Activated CD8-positive, alpha-beta T cell treated with anti-CD3 and anti-CD28 coated beads for 36 hours (primary cell): Measurements from ENCODE around the gene RAD51B. TPM values are rescaled to one million over a fixed set of nuclear protein-coding genes. Genes with fewer than 3 reads are reported as not detected.

Experiments used
- ATAC-seq: fragments of 200-7000 bp; cut with Tn5 transposase; one replicate; pipeline ENCODE4 v1.10.0; 2021; ENCODE audit warnings: mild to moderate bottlenecking, moderate library complexity
- CTCF ChIA-PET: fragments of 350-600 bp; sonication (Branson Sonifier 250); formaldehyde crosslinking; loops from one replicate; lab custom pipeline; 2021; ENCODE audit warnings: antibody characterized with exemption; lab: Charles Lee
- POLR2A ChIA-PET: fragments of 350-600 bp; sonication (Branson Sonifier 250); formaldehyde crosslinking; loops from one replicate; lab custom pipeline; 2021; ENCODE audit warnings: antibody characterized with exemption; lab: Charles Lee
- DNase-seq: peaks from one replicate; pipeline ENCODE4 v3.0.0-alpha.2; 2020
- H3K27ac Mint-ChIP-seq: one replicate; pipeline ENCODE4 v1.8.0; 2021; ENCODE audit warnings: mild to moderate bottlenecking, mixed read lengths
- H3K27me3 Mint-ChIP-seq: one replicate; pipeline ENCODE4 v1.8.0; 2021; ENCODE audit warnings: mixed read lengths
- H3K36me3 Mint-ChIP-seq: one replicate; pipeline ENCODE4 v1.8.0; 2021; ENCODE audit warnings: low read depth, mixed read lengths
- H3K4me1 Mint-ChIP-seq: one replicate; pipeline ENCODE4 v1.8.0; 2021; ENCODE audit warnings: low read depth, mixed read lengths
- H3K4me3 Mint-ChIP-seq: one replicate; pipeline ENCODE4 v1.8.0; 2021; ENCODE audit warnings: mild to moderate bottlenecking, moderate library complexity, mixed read lengths
- H3K9me3 Mint-ChIP-seq: one replicate; pipeline ENCODE4 v1.8.0; 2021; ENCODE audit warnings: mixed read lengths
- CTCF ChIP-seq: fragments of 200-600 bp; IDR thresholded peaks from one replicate; pipeline ENCODE4 v1.8.0; 2022; ENCODE audit warnings: antibody characterized with exemption, mild to moderate bottlenecking
- intact Hi-C: fragments of 100-400 bp; cut with micrococcal nuclease; formaldehyde crosslinking; loops from one replicate; pipeline ENCODE4 v1.10.0; 2022
- total RNA-seq, 2 experiments: library from RNA; stranded (reverse); gene quantifications; one replicate each; pipeline ENCODE4 v1.2.3, GENCODE V29; 2021

RAD51B gene
- total RNA-seq, 2 experiments from 2014 or later = 38.2 to 40.6 TPM

GRCh38 chr14:68236582-68237458 lies 417.2 kb downstream of the RAD51B start:
- CTCF ChIA-PET = interaction anchor here (0.8 kb wide), 1 partner anchor 580 kb away, joined by 3 read pairs; no protein-coding TSS in a partner anchor

DNA sequence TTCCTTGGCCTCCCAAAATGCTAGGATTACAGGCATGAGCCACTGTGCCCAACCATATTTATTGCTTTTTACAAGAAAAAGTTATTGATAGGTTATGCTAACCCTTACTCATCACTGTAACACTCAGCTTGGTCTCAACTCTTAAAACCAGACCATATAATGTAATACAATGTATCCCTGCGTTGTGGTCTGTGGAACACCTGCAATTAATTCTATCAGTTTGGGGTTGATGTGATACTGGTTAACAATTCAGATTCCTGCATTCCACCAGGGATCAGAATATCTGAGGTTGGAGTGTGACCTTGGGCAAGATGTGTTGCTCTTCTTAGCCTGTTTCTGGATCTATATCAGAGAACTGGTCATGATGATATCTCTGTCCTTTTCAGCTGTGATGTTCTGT lies 419.0 kb downstream of the RAD51B start:
- Mint-ChIP-seq H3K9me3 (peaks cover 2% of the 10 kb centered on the region), H3K36me3 (peaks cover 3% of the 10 kb centered on the region), H3K4me1 (peaks cover 2% of the 10 kb centered on the region), H3K4me3 (no peak overlapping the region), H3K27ac (peak overlapping the region; percentile 23), H3K27me3 (no peaks in the 10 kb centered on the region)
- no peak for TF ChIP-seq CTCF
- ChIA-PET CTCF (interaction anchor here (1.5 kb wide), 1 partner anchor 305 kb away, joined by 4 read pairs; no protein-coding TSS in a partner anchor), POLR2A (no interaction called here)
- no peak for ATAC-seq
- intact Hi-C loops = no loop called here
- no peak for DNase-seq

More at GRCh38 chr14:68236582-68237458, 417.2 kb downstream of the RAD51B start:
- H3K4me1 Mint-ChIP-seq = peaks cover 2% of the 10 kb centered on the region
- intact Hi-C loops = no loop called here
- no peaks in the 10 kb centered on the region for H3K27me3 Mint-ChIP-seq
- peaks cover 2% of the 10 kb centered on the region for H3K9me3 Mint-ChIP-seq
- H3K27ac Mint-ChIP-seq = no peak overlapping the region
- ATAC-seq (no peak), DNase-seq (no peak)
- peaks cover 3% of the 10 kb centered on the region for H3K36me3 Mint-ChIP-seq
- POLR2A ChIA-PET = no interaction called here
- TF ChIP-seq CTCF = no peak
- H3K4me3 Mint-ChIP-seq = no peak overlapping the region

GRCh38 chr14:68238976-68239375 lies 419.4 kb downstream of the RAD51B start:
- no peak overlapping the region for H3K27ac Mint-ChIP-seq
- intact Hi-C loops = no loop called here
- DNase-seq (no peak), ATAC-seq (no peak)
- peaks cover 5% of the 10 kb centered on the region for H3K4me1 Mint-ChIP-seq
- no peak for TF ChIP-seq CTCF
- ChIA-PET CTCF (interaction anchor here (1.5 kb wide), 1 partner anchor 305 kb away, joined by 4 read pairs; no protein-coding TSS in a partner anchor), POLR2A (interaction anchor here (0.6 kb wide), 1 partner anchor 146 kb away, joined by 3 read pairs; no protein-coding TSS in a partner anchor)
- peaks cover 3% of the 10 kb centered on the region for H3K36me3 Mint-ChIP-seq
- no peaks in the 10 kb centered on the region for H3K27me3 Mint-ChIP-seq
- H3K9me3 Mint-ChIP-seq = peaks cover 2% of the 10 kb centered on the region
- no peak overlapping the region for H3K4me3 Mint-ChIP-seq

DNA sequence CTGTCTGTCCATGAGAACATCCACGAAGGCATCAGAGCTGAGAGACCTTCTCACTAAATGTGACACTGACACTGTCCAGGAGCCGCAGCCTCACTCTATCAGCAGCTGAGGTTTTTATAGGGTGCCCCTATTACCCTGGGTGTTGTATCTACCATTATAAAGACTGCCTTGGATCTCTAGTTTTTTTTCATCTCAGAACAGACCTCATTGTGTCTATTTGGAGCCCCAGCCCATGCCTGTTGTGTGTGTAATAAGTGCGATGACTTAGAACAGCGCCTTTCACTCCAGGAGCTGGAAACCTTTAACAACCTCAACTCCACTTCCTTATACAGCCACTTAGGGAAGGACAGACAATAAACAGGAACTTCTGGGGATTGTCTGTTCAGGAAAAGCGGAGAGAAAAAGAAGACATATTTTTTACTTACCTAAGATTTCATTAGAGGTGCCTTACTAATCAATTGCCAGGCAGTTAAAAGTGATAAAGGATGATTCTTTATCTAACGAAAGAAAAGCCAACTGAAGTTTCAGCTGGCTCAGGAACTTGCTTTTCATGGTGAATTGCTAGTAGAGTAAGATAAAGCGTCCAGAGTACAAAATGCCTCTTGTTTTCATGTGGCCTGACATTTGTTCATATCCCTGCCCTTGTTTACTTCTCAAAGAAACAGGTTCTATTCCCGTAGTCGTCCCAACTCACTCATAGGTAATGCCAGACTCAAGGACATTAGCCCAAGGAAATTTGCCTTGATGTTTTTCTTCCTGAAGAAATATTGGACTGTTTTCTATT lies 420.6 kb downstream of the RAD51B start:
- H3K9me3 Mint-ChIP-seq = peaks cover 2% of the 10 kb centered on the region
- intact Hi-C loops = loop anchor here (10.0 kb wide), 1 partner anchor 295 kb away; no protein-coding TSS in a partner anchor
- CTCF ChIA-PET = interaction anchor here (1.0 to 1.5 kb wide), 3 partner anchors 9 to 307 kb away, joined by 3 to 4 read pairs (median 3); no protein-coding TSS in a partner anchor
- H3K36me3 Mint-ChIP-seq = peaks cover 3% of the 10 kb centered on the region
- POLR2A ChIA-PET = interaction anchor here (0.7 kb wide), 1 partner anchor 15 kb away, joined by 3 read pairs; no protein-coding TSS in a partner anchor
- peaks cover 3% of the 10 kb centered on the region for H3K4me1 Mint-ChIP-seq
- DNase-seq = no peak
- no peak overlapping the region for H3K27ac Mint-ChIP-seq
- no peaks in the 10 kb centered on the region for H3K27me3 Mint-ChIP-seq
- TF ChIP-seq CTCF = no peak
- ATAC-seq = no peak
- H3K4me3 Mint-ChIP-seq = no peak overlapping the region
